ENCODE data around the gene ZIC4. TPM values are rescaled to one million over a fixed set of nuclear protein-coding genes. Genes with fewer than 3 reads are reported as not detected.

ZIC4 gene
- total RNA-seq, 2 donors from 2014 or later, result not detected

Other genes starting within 250 kb of the ZIC4 start
- under 1 TPM in 1 of 2 donors, not detected in 1; 0.04 TPM for gene ZIC1, start 2.8 kb upstream of the ZIC4 start, total RNA-seq

Data from right atrium auricular region (tissue), 2 donors.